ENCODE data around the gene GPSM1.

DNA sequence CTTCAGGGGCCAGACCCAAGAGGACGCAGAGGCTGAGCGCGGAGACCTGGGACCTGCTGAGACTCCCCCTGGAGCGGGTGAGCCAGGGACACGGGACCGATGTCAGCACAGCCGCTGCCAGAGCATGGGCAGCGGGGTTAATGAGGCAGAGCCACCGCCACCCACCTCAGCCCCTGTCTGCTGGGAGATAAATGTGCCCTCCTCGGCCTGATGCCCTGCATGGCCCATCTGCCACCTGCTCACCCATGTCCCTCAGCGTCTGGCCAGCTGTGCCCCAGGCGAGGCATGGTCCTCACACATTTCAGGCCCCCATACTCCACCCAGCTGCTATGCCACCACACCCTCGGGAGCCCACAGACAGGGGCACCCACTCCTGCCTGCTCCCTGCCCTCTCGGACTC lies 21.4 kb downstream of the GPSM1 start:
- TF ChIP-seq CTCF (IDR thresholded peaks at IDR 0.05 in 2 of 3, conservative IDR thresholded peaks at IDR 0.05 in 1 of 3; ENCODE audit: borderline replicate concordance in 1 of 3, insufficient read depth in 1 of 3, low read depth in 2 of 3, low read length in 2 of 3) = no peak
- no peak for TF ChIP-seq EZH2 (IDR thresholded peaks at IDR 0.05)
- no peak for TF ChIP-seq ZFX (IDR thresholded peaks at IDR 0.05)
- TF ChIP-seq TCF7L2 (IDR thresholded peaks at IDR 0.05; ENCODE audit: borderline replicate concordance, extremely low read depth, insufficient read depth, insufficient read length) = no peak
- no peak for TF ChIP-seq POLR2AphosphoS5 (IDR thresholded peaks at IDR 0.05; ENCODE audit: low read depth, low read length)
- no peak for TF ChIP-seq RAD21 (IDR thresholded peaks at IDR 0.05; ENCODE audit: low read depth)
- no peak for TF ChIP-seq EZH2phosphoT487 (IDR thresholded peaks at IDR 0.05; ENCODE audit: borderline replicate concordance)
- TF ChIP-seq POLR2A (IDR thresholded peaks at IDR 0.05; ENCODE audit: borderline replicate concordance, extremely low read depth, insufficient read depth, insufficient read length) = no peak
- TF ChIP-seq MAX (IDR thresholded peaks at IDR 0.05) = no peak
- no peak for TF ChIP-seq EGR1 (IDR thresholded peaks at IDR 0.05; ENCODE audit: low read depth)

All from HCT116 (cell line).